A673 (cell line): Measurements from ENCODE around the gene REC114. TPM values are rescaled to one million over a fixed set of nuclear protein-coding genes. Genes with fewer than 3 reads are reported as not detected.

Experiments
- BruUV-seq: library from RNA; stranded (reverse); fragments of 400-500 nt; replicated peaks from 2 replicates; lab custom pipeline; 2021; lab: Mats Ljungman, UMichigan
- CTCF ChIA-PET: fragments of 300-600 bp; sonication (Branson Sonifier 250); formaldehyde crosslinking; loops from one replicate; lab custom pipeline; 2022; ENCODE audit warnings: antibody characterized with exemption; lab: Charles Lee
- POLR2A ChIA-PET: fragments of 300-600 bp; sonication (Branson Sonifier 250); formaldehyde crosslinking; loops from one replicate; lab custom pipeline; 2022; ENCODE audit warnings: antibody characterized with exemption; ENCODE audit not compliant: low non-redundant PET; lab: Charles Lee
- DNase-seq: peaks from one replicate; pipeline ENCODE4 v3.0.0-alpha.2; 2015; ENCODE audit warnings: low spot score
- H3K27ac ChIP-seq: fragments of 200-600 bp; sonication (generic); 2 replicates; pipeline ENCODE4 v1.5.1; 2016; ENCODE audit warnings: mixed run types, low read depth, mild to moderate bottlenecking, mixed read lengths, antibody characterized with exemption, low read length; ENCODE audit not compliant: poor library complexity, severe bottlenecking
- H3K27me3 ChIP-seq: fragments of 200-600 bp; sonication (generic); replicated peaks from 2 replicates; pipeline ENCODE4 v1.6.1; 2017; ENCODE audit warnings: mixed run types, low read depth, mild to moderate bottlenecking, mixed read lengths, antibody characterized with exemption, low read length; ENCODE audit not compliant: insufficient read depth, poor library complexity
- H3K36me3 ChIP-seq: fragments of 200-600 bp; sonication (generic); 2 replicates; pipeline ENCODE4 v1.6.1; 2016; ENCODE audit warnings: mixed run types, mild to moderate bottlenecking, mixed read lengths, antibody characterized with exemption, low read length; ENCODE audit not compliant: insufficient read depth, poor library complexity, severe bottlenecking
- H3K4me1 ChIP-seq: fragments of 200-600 bp; sonication (generic); 2 replicates; pipeline ENCODE4 v1.6.1; 2017; ENCODE audit warnings: mixed run types, mild to moderate bottlenecking, mixed read lengths, antibody characterized with exemption, low read length; ENCODE audit not compliant: insufficient read depth, poor library complexity, severe bottlenecking
- H3K4me3 ChIP-seq: fragments of 200-600 bp; sonication (generic); 2 replicates; pipeline ENCODE4 v1.5.1; 2016; ENCODE audit warnings: low read depth, mixed run types, mild to moderate bottlenecking, mixed read lengths, low read length; ENCODE audit not compliant: poor library complexity, severe bottlenecking
- H3K9me3 ChIP-seq: fragments of 200-600 bp; sonication (generic); 2 replicates; pipeline ENCODE4 v1.6.1; 2016; ENCODE audit warnings: mixed run types, low read depth, mild to moderate bottlenecking, mixed read lengths, antibody characterized with exemption, low read length; ENCODE audit not compliant: poor library complexity, severe bottlenecking
- CTCF ChIP-seq: fragments of 300-800, 200-600 bp; sonication (generic); conservative IDR thresholded peaks from 2 replicates; pipeline ENCODE4 v1.5.1; 2017; ENCODE audit warnings: low read depth, mild to moderate bottlenecking, antibody characterized with exemption, low read length, moderate library complexity, mixed read lengths
- EZH2 ChIP-seq: fragments of 200-600 bp; sonication (generic); IDR thresholded peaks from 2 replicates; pipeline ENCODE4 v1.6.1; 2017; ENCODE audit warnings: borderline replicate concordance, low read depth, mild to moderate bottlenecking, mixed read lengths, antibody characterized with exemption, low read length; ENCODE audit not compliant: poor library complexity, severe bottlenecking
- intact Hi-C: fragments of 100-400 bp; cut with micrococcal nuclease; formaldehyde crosslinking; loops from one replicate; pipeline ENCODE4 v1.10.0; 2022; ENCODE audit not compliant: unreplicated experiment
- total RNA-seq: library from RNA; stranded (reverse); gene quantifications from 2 replicates; pipeline ENCODE4 v1.2.3, GENCODE V29; 2021

Gene REC114
- total RNA-seq, 1 experiment from 2014 or later: not detected

GRCh38 chr15:73550190-73550589, 107.2 kb downstream of the REC114 start:
- CTCF ChIA-PET: interaction anchor here (1.2 kb wide), 1 partner anchor 86 kb away, joined by 3 read pairs; no protein-coding TSS in a partner anchor
- no peaks in the 10 kb centered on the region for H3K4me1 ChIP-seq

GRCh38 chr15:73555080-73555479, 112.1 kb downstream of the REC114 start:
- no peak for DNase-seq
- peaks cover 21% of the 10 kb centered on the region for H3K36me3 ChIP-seq
- intact Hi-C loops: no loop called here
- BruUV-seq: no TSS peak
- TF ChIP-seq CTCF: no peak
- TF ChIP-seq EZH2: no peak
- no peaks in the 10 kb centered on the region for H3K27me3 ChIP-seq
- H3K27ac ChIP-seq: no peak overlapping the region
- no peak overlapping the region for H3K4me3 ChIP-seq
- no peaks in the 10 kb centered on the region for H3K9me3 ChIP-seq
- ChIA-PET POLR2A (no interaction called here), CTCF (no interaction called here)
- H3K4me1 ChIP-seq: no peaks in the 10 kb centered on the region

More at GRCh38 chr15:73550190-73550589, 107.2 kb downstream of the REC114 start:
- no peaks in the 10 kb centered on the region for H3K27me3 ChIP-seq
- H3K9me3 ChIP-seq: no peaks in the 10 kb centered on the region
- no TSS peak for BruUV-seq
- no peaks in the 10 kb centered on the region for H3K36me3 ChIP-seq
- DNase-seq: no peak
- intact Hi-C loops: no loop called here
- POLR2A ChIA-PET: no interaction called here
- no peak overlapping the region for H3K4me3 ChIP-seq
- H3K27ac ChIP-seq: no peak overlapping the region
- TF ChIP-seq CTCF (no peak), EZH2 (no peak)

GRCh38 chr15:73558529-73558928, 115.6 kb downstream of the REC114 start:
- H3K4me1 ChIP-seq: no peaks in the 10 kb centered on the region
- no peaks in the 10 kb centered on the region for H3K9me3 ChIP-seq
- H3K4me3 ChIP-seq: no peak overlapping the region
- peaks cover 33% of the 10 kb centered on the region for H3K36me3 ChIP-seq
- no peak for DNase-seq
- ChIA-PET CTCF (interaction anchor here (2.3 kb wide), 1 partner anchor 78 kb away, joined by 55 read pairs; no protein-coding TSS in a partner anchor), POLR2A (no interaction called here)
- no peak overlapping the region for H3K27ac ChIP-seq
- intact Hi-C loops: no loop called here
- BruUV-seq: no TSS peak
- H3K27me3 ChIP-seq: no peaks in the 10 kb centered on the region
- TF ChIP-seq CTCF (no peak), EZH2 (no peak)
